GM18499 (cell line): Measurements from ENCODE around the gene DCAF15.

ENCODE experiments used
- ATAC-seq: cut with Tn5 transposase; IDR thresholded peaks from one replicate; pipeline ENCODE4 v1.9.1; 2021; ENCODE audit warnings: moderate number of reproducible peaks; ENCODE audit not compliant: insufficient read depth, unreplicated experiment

Gene DCAF15

DNA sequence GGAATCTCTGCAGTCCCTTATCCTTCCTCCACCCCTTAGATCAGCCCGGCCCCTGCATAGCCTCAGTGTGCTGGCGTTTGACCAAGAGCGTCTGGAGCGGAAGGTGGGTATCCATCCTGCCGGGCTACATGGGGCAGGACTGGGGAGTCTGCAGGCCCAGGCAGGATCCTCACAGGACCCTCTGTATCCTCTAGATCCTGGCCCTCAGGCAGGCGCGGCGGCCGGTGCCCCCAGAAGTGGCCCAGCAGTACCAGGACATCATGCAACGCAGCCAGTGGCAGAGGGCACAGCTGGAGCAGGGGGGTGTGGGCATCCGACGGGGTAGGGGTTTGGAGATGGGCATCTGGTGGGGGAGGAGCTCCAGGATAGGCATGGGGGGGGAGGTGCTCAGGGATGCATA is 23.0 kb upstream of the DCAF15 start:
- no peak for ATAC-seq

DNA sequence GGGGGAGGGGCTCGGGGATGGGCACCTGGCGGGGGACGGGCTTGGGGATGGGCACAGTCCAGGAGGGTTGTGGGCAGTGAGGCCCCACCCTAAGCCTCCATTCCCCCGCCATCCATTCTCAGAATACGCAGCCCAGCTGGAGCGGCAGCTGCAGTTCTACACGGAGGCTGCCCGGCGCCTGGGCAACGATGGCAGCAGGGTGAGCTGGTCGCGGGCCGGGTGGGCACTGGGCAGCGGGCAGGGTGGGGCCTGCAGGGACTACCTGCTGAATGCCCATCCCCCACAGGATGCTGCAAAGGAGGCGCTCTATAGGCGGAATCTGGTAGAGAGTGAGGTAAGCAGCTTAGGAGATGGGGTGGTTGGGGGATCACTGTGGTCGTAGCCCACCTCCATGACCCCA is 22.4 kb upstream of the DCAF15 start:
- no peak for ATAC-seq

DNA sequence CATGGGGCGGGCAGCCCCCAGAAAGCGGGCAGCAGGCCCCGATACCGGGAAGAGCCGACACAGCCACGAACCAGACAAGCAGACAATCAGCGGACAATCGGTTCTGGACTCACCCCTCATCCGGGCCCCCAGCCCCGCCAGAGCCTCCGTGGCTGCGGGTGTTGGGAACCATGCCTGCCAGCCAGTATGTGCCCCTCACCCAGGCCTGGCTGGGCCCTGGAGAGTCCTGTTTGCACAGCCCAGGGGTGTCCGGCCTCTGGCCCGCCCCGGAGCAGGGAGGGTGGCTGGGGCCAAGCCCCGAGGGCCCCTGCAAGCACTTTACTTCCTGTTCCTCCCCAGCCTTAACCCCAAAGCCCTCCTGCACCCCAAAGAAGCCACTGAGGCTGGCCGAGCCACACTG is 21.9 kb upstream of the DCAF15 start:
- ATAC-seq: no peak

DNA sequence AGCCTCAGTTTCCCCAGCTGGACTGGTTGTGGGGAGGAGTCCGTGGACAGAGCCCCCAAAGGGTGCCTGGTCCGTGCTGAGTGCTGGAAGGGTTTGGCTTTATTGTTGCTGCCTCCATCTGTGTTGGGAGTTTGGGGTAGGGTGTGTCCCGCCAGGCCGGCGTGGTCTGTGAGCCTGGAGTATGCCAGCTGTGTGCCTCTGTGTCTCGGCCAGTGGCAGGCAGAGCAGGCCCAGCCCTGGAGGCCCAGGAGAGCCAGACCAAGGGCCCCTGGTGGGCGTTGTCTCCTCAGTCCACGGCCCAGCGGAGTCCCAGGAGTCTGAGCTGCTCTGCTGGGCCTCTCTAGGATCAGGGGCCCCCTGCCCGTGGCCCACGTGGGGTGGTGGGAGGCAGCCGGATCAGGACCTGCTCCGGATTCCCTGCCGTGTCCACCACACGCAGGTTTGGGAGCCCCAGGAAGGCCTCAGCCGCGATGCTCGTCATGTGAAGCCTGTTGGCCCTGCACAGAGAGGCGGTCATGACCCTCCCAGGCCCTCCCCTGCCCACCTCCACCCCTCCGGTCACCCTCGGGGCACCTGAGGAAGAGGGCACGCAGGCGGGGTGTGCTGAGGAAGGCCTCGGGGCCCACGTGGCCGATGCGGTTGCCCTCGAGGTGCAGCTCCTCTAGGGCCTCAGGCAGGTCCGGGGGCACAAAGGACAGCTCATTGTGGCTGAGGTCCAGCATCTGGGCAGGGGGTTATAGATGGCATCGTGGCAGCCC is 20.7 kb upstream of the DCAF15 start:
- ATAC-seq: no peak

DNA sequence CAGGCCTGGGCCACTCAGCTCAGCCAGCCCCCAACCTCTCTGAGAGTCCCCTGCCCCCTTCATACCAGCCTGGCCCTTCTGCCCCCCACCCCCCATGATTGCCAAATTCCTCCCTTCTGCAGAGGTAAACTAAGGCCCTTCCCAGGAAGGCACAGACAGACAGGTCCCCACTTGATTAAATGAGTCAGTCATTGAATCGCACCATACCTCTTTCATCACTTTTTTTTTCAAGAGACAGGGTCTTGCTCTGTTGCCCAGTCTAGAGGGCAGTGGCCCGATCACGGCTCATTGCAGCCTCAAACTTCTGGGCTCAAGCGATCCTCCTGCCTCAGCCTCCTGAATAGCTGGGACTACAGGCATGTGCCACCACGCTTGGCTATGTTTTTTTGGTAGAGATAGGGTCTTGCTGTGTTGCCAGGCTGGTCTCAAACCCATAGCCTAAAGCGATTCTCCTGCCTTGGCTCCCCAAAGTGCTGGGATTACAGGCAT is 20.1 kb upstream of the DCAF15 start:
- no peak for ATAC-seq

DNA sequence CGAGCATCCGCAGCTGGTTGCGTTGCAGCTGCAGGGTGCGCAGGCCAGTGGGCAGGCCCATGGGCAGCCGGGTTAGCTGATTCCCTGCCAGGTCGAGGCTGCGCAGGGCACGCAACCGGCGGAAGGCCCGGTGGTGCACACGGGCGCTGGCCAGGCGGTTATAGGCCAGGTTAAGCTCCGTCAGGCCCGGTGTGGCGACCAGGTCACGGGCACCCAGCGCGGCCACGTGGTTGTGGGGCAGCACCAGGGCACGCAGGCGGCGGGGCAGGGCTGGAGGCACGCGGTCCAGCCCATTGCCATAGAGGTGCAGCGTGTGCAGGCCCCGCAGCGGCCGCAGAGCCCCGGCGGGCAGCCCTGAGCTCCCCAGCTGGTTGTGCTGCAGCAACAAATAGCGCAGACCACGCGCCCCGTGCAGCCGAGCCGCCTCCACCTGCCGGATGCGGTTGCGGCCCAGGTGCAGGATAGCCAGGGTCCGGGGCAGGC is 19.4 kb upstream of the DCAF15 start:
- ATAC-seq: no peak

DNA sequence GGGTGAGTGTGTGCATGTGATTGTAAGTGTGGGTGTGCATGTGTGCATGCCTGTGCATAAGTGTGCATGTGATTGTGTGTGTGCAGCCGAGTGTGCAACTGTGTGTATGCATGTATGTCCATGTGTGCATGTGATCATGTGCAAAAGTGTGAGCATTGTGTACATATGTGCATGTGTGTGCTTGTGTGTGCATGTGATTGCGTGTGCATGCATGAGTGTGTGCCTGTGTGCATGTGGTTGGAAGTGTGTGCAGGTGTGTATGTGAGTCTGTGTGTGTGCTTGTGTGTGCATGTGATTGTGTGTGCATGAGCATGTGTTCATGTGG is 17.6 kb upstream of the DCAF15 start:
- ATAC-seq: no peak

DNA sequence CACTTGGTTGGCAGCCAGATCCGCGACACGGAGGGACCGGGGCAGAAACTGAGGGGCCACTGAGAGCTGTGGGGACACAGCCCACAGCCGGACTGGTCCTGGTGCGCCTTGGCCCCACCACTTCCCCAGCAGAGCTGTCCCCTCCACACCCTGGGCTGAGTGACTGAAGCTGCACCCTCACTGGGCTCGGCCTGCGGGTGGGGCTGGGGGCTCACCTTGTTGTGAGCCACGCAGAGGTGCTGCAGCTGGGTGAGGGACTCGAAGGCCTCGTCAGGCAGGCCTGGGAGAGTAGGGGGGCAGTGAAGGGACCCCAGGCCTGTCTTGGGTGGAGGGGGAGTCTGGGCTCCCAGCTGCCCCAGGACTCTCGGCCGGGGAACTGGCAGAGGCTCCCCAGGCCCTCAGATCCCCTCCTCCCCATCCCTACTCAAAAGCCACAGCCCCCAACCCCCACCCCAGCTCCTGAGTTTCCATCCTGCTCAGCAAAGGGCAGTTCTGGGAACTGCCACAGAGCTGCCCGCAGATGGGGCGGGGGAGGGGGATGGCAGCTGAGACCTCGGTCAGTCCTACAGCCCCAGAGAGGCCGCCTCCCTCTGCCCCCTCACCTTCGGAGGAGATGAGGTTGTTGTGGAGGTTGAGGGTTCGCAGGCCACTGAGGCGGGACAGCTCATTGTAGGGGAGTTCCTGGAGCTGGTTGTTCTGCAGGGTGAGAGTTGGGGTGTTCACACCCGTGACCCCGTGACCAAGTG is 16.4 kb upstream of the DCAF15 start:
- no peak for ATAC-seq

DNA sequence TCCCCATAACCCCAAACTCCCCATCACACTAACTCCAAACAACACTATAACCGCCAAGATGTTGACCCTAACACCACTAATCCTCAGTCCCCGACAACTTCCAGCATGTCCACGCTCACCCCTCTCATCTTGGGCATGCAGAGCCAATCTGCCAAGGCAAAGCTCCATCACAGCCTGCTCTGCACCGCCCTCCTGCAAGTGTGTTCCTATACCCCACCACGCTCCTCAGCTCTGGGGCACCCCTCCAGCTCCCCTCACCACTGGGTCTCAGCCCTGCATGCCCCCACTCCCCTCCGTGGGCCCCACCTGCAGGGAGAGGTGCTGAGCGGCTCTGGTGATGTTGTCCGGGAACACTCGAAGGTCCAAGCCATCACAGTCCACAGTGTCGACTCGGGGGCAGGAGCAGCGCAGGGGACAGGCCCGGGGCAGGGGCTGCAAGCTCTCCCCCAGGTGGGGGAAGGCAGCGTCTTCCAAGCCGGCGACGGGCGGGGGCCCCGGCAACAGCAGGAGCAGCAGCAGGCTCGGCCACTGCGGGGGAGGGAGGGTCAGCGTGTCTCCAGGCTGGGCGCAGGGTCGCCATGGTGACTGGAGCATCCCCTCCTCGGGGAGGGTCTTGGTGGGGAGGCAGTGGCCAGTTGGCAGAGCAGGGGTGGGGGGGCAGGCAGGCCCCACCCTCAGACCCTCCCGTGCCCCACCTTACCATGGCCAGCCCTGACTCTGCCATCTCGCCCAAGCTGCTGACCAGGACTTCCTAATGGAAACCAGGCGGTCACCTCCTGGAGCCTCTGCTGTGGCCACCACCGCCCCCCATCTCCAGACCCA is 14.6 kb upstream of the DCAF15 start:
- ATAC-seq: no peak

DNA sequence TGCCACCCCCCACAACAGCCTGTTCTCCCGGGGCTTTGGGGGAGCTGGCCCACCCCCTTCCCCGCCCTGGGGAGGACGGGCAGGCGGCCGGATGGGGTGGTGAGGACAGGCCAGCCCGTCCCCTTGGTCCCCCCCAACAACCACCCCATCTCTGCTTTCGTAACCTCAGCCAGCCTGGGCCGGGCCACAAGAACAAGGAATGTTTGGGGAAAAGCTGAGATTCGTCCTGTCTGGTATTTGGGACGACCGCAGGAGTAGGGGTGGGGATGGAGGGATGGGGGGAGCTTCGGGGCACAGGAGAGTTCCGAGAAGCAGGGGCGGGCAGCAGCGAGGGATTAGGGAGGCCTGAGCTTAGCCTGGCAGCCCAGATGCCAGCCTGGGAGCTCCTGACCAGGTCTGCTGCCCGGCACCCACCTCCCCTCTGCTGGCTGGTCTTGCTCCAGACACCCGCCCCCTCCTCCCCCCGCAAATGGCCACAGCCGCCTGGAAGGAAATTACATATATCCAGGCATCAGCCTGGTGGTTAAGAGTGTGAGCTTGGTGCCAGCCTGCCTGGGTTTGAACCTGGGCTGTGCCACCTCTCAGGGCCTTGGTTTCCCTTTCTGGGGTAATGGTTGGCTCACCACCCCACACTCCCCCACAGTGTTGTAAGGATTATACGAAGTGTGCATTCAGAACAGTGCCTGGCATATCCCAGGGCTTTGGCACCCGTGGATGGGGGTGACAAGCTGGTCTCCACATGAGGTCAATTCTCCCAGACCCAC is 13.8 kb upstream of the DCAF15 start, which contains the start of gene PODNL1:
TSS of gene PODNL1 (minus strand) at position 117 of the 764 bp plus-strand sequence. CDS start 236 bp downstream, outside the sequence.
- no peak for ATAC-seq

DNA sequence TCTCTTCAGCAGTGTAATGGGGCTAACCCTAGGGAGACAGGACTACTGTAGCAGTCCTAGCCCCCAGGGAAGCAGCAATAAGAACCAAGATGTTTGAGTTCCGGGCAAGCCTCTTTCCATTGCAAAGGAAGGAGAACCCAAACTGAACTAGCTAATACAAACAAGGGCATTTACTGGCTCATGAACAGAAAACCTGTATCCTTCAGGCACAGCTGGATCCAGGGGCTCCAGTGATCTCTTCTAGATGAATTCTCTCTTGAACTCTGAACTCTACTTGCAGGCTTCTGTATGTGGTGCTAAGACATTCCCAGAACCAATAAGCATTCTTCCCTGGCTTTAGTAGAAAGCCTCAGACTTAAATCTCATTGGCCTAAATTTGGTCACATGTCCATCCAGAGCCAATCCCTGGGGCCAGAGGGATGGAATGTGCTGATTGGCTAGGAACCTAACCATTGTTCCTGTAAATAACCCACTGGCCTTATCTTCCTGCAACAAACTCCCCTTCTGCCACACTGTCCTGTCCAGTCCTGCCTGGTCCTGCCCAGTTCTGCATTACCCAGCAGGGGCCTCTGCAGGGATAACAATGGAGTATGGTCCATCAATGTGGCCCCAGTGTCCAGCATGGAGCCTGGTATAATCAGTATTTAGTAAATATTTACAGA is 10.2 kb upstream of the DCAF15 start:
- no peak for ATAC-seq

DNA sequence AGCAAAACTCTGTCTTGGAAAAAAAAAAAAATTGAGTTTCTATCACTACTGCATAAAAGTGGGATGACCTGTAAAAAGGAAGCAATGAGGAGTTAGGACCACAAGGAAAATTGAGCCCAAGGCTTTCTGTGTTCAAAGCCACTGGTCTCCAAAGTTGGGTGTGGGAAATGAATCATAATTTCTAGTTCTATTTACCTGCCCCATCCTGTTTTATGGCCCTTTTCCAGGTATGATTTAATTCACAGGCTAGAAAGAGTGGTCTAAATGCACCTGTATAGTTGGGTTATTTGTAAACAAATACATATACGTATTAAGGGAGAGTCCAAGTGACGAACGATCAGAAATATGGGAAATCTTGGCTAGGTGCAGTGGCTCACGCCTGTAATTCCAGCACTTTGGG is 5.9 kb upstream of the DCAF15 start:
- ATAC-seq: no peak

DNA sequence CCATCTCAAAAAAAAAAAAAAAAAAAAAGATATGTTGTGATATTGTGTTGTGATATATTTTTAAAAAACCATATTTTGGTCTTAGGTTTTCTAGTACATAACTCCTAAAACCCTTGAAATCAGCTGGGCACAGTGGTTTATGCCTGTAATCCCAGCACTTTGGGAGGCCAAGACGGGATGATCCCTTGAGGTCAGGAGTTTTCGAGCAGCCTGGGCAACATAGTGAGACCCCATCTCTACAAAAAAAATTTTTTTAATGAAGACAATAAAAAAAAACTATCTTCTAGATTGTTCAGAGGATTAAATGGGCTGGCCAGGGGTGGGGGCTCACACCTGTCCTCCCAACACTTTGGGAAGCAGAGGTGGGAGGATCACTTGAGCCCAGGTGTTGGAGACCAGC is 1.3 kb upstream of the DCAF15 start:
- ATAC-seq: no peak

DNA sequence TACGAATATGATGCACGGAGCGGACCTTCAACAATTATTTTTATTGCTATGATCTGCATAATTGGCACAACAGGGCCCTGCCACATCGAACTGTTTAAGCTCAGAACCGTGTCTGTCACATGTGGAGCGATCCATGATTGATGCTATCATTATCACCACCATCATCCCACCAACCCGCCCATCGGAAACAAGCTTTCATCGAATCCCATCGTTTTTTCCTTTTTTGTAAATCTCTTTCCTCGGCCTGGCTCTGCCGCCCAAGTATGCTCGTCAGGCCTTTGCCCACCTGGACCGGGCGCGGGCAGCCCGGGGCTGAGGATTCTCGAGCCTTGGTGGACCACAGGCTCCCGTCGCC is 533 bp upstream of the DCAF15 start:
- ATAC-seq: no peak

DNA sequence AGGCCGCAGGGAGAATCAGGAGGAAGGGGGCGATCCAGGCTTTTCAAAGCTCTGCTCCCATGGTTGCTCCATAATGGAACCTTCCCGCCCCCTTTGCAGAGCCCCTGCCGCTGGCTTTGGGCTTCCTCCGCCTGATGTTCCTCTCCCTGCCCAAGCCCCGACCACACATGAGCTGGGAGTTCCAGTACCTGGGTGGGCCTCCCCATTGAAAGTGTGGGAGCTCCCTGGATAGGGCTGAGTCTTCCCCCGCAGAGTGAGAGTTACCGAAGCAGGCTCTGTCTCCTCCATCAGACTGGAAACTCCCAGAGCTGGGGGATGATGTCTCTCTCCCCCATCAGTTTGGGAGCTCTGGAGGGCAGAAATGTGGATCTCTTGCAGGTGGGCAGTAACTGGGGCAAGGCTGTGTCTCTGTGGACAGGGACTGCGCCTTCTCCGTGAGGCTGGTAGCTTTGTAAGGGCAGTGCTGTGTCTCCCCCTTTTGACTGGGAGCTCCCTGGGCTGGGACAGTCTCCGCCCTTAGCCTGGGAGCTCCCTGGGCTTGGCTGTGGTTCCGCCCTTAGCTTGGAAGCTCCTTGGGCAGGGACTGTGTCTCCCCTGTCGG is 722 bp downstream of the DCAF15 start:
- ATAC-seq: no peak

DNA sequence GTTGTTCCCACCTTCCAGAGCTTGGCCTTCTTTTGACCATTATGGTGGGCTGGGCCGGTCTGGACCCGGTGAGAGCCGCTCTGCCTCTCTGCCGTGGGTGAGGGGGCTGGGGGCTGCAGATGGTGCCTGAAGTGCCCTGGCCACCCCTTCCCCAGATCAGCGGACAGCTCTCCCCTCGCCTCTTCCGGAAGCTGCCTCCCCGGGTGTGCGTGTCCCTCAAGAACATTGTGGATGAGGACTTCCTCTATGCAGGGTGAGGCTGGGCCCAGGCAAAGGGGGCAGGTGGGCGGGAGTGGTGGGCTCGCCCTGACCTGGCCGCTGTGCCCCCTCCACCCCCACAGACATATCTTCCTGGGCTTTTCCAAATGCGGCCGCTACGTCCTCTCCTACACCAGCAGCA is 1.9 kb downstream of the DCAF15 start:
- ATAC-seq: no peak

DNA sequence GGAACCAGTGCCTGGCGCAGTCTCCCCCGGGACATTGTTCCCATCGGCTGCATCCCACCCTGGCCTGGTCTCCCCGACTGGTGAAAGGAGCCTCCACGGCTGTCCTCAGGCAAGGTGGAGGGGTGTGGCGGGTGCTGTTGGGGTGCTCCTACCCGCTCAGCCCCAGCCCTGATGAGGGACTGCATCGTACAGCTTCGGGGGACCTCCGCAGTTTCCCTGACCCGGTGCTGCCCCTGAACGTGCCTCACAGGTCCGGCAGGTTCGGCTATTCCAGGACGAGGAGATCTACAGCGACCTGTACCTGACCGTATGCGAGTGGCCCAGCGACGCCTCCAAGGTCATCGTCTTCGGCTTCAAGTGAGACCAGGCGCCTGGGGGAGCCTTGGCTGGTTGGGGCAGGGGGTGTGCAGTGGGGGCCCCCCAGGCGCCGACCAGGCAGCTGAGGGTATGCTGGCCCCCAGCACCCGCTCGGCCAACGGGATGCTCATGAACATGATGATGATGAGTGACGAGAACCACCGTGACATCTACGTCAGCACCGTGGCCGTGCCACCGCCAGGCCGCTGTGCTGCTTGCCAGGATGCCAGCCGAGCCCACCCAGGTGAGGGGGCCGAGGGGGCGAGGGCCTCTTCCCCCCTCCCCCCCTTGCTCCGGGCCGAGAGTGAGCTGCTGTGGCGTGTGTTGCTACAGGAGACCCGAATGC is 3.5 kb downstream of the DCAF15 start:
- ATAC-seq: no peak

DNA sequence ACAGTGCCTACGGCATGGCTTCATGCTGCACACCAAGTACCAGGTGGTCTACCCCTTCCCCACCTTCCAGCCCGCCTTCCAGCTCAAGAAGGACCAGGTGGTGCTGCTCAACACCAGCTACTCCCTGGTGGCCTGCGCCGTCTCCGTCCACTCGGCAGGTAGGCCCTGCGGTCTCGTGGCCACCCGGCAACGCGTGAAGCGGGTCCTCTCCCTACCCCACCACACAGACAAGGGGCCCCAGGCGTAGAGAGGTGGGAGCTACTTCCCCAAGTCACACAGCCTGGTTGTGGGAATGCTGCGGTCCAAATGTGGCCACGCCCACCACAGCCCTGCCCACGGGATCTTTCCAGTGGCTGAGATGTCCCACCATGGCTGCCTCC is 4.0 kb downstream of the DCAF15 start:
- no peak for ATAC-seq

DNA sequence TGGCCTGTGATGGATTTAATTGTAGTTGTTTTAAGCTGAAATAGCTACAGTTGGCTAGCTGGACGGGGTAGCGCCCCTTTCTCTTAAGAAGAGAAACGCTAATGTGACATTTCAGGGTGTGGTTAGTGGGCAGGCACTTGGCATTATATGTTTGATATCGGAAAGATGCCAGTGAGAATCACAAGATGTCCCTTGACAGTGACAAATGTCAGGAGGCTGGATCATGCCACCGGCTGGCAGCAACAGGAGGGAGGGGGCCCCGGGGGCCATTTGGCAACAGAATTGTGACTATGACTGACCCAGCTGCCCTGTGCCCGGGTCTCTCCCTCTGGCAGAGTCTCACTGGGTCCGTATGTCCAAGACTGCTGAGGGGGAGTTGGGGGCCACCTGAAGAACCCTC is 4.7 kb downstream of the DCAF15 start:
- no peak for ATAC-seq
